ENCODE data around the gene NCKAP5L. TPM values are rescaled to one million over a fixed set of nuclear protein-coding genes. Genes with fewer than 3 reads are reported as not detected.

The NCKAP5L gene
- total RNA-seq, 2 donors from 2014 or later = 17.3 to 63.1 TPM

DNA sequence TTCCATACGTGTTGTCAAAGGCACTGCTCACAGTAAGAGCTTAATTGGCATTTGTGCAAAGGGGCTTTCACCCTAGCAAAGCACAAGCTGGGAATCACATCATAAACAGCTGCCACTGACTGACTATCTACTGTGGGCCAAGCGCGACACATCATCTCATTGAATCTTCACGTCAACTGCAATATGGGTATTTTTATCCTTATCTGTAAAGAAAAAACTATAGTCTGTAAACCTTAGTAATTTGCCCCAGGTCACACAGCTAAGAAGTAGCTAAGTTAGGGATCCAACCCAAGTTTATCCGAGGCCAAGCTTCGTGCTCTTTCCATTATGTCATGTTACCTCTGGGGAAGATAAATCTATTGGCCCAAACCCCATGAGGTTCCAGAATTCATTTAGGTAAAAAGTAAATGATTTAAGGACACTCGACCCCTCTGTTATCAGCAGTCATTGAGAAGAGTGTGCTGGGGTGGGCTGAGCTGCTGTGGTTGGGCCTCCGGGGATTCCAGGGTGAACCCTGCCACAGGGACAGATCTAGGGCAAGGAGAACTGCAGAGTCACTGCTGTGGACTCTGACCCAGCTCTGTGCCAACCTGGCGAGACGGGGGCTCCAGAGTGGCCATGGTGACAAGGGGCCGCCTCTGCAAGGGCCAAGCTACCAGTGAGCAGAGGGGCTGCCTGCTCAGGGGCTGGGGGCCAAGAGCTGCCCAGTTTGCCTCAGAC lies 27.6 kb downstream of the NCKAP5L start:
- H3K27me3 ChIP-seq (replicated peaks; ENCODE audit: insufficient read depth) = no peaks in the 10 kb centered on the region
- H3K4me3 ChIP-seq = no peak overlapping the region
- H3K27ac ChIP-seq = no peak overlapping the region
- intact Hi-C loops (cut with DNase I) = no loop called here
- WGBS = 89% methylated on average over 10 of the region's 11 CpGs
- H3K36me3 ChIP-seq = no peaks in the 10 kb centered on the region
- TF ChIP-seq, protein P1, sequence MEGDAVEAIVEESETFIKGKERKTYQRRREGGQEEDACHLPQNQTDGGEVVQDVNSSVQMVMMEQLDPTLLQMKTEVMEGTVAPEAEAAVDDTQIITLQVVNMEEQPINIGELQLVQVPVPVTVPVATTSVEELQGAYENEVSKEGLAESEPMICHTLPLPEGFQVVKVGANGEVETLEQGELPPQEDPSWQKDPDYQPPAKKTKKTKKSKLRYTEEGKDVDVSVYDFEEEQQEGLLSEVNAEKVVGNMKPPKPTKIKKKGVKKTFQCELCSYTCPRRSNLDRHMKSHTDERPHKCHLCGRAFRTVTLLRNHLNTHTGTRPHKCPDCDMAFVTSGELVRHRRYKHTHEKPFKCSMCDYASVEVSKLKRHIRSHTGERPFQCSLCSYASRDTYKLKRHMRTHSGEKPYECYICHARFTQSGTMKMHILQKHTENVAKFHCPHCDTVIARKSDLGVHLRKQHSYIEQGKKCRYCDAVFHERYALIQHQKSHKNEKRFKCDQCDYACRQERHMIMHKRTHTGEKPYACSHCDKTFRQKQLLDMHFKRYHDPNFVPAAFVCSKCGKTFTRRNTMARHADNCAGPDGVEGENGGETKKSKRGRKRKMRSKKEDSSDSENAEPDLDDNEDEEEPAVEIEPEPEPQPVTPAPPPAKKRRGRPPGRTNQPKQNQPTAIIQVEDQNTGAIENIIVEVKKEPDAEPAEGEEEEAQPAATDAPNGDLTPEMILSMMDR (IDR thresholded peaks at IDR 0.05) = no peak
- TF ChIP-seq POLR2A (IDR thresholded peaks at IDR 0.05) = no peak
- TF ChIP-seq POLR2AphosphoS5 (IDR thresholded peaks at IDR 0.05) = no peak
- H3K9me3 ChIP-seq = no peaks in the 10 kb centered on the region
- no peaks in the 10 kb centered on the region for H3K4me1 ChIP-seq (replicated peaks)
- no peak for DNase-seq (ENCODE audit: low spot score)

DNA sequence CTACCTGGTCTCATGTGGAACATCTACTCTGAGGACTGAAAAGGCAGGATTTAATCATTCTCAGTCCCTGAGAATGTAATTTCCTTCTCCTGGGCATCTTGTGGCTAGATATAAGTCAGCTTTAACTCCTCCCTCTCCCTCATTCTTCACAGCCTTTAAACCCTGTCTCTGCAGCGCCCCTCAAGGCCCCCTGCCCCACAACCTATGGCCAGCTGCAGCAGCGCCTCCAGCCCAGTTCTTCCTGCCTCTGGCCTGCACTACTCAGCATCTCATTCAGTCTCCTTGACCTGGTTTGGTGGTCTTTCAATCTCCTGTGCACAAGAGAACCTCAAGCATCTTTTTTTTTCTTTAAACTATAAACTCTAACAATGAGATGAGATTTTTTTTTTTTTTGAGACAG lies 29.3 kb downstream of the NCKAP5L start:
- no peak for DNase-seq (ENCODE audit: low spot score)
- Histone ChIP-seq H3K27ac (no peak overlapping the region), H3K4me3 (no peak overlapping the region), H3K27me3 (replicated peaks; ENCODE audit: insufficient read depth) (no peaks in the 10 kb centered on the region), H3K9me3 (no peaks in the 10 kb centered on the region), H3K4me1 (replicated peaks) (no peaks in the 10 kb centered on the region), H3K36me3 (no peaks in the 10 kb centered on the region)
- TF ChIP-seq, protein P1 (IDR thresholded peaks at IDR 0.05) = no peak
- TF ChIP-seq POLR2AphosphoS5 (IDR thresholded peaks at IDR 0.05) (no peak), POLR2A (IDR thresholded peaks at IDR 0.05) (no peak)
- intact Hi-C loops (cut with DNase I) = no loop called here
- 82% methylated on average over 2 of the region's 2 CpGs for WGBS

DNA sequence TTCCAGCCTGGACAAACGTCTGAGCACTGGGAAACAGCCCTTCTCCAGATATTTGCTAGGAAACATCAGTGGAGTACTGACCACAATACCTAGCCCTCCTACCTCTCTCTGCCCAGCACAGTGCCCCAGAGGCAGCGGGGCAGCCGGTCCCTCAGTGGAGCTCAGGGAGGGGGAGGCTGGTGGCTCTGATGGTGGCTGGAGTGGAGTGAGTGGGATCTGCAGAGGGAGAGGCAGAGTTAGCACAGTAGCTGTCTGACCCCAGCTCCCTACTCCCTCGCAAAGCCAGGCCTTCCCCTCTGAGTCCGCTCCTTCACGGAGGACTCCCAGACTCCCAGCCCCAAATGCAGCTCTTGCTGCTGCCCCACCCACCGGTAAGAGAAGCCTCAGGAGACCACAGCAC lies 30.0 kb downstream of the NCKAP5L start:
- H3K27ac ChIP-seq = no peak overlapping the region
- DNase-seq (ENCODE audit: low spot score) = no peak
- no peaks in the 10 kb centered on the region for H3K4me1 ChIP-seq (replicated peaks)
- H3K36me3 ChIP-seq = no peaks in the 10 kb centered on the region
- 78% methylated on average over 7 of the region's 7 CpGs for WGBS
- H3K27me3 ChIP-seq (replicated peaks; ENCODE audit: insufficient read depth) = no peaks in the 10 kb centered on the region
- TF ChIP-seq, protein P1 (IDR thresholded peaks at IDR 0.05) = no peak
- TF ChIP-seq POLR2AphosphoS5 (IDR thresholded peaks at IDR 0.05) (no peak), POLR2A (IDR thresholded peaks at IDR 0.05) (no peak)
- no peak overlapping the region for H3K4me3 ChIP-seq
- H3K9me3 ChIP-seq = no peaks in the 10 kb centered on the region
- intact Hi-C loops (cut with DNase I) = no loop called here

DNA sequence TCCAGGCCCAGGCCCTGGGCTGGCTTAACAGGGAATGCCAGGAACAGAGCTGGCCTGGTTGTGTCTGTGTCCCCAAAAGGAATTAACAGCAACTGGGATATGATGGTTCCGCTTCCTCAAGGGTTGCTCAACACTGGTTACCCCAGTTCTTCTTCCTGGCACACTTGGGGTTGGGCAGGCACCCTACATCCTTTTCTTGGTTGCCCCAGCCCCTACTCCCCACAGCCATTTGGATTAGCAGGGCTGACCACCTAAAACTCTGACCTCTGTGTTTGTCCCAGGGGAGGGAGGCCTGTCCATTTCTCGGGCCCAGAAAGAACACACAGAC lies 30.8 kb downstream of the NCKAP5L start:
- 90% methylated on average over 2 of the region's 2 CpGs for WGBS
- TF ChIP-seq POLR2AphosphoS5 (IDR thresholded peaks at IDR 0.05) = no peak
- TF ChIP-seq POLR2A (IDR thresholded peaks at IDR 0.05) = no peak
- TF ChIP-seq, protein P1 (IDR thresholded peaks at IDR 0.05) = no peak

More for the DNA sequence above, 30.8 kb downstream of the NCKAP5L start:
- no peak overlapping the region for H3K4me3 ChIP-seq
- no peaks in the 10 kb centered on the region for H3K4me1 ChIP-seq (replicated peaks)
- no peaks in the 10 kb centered on the region for H3K36me3 ChIP-seq
- no peak overlapping the region for H3K27ac ChIP-seq
- intact Hi-C loops (cut with DNase I) = no loop called here
- H3K9me3 ChIP-seq = no peaks in the 10 kb centered on the region
- no peaks in the 10 kb centered on the region for H3K27me3 ChIP-seq (replicated peaks; ENCODE audit: insufficient read depth)
- no peak for DNase-seq (ENCODE audit: low spot score)

Data from prostate gland (tissue), 2 donors.